ENCODE results near the gene TAB2.

The TAB2 gene

DNA sequence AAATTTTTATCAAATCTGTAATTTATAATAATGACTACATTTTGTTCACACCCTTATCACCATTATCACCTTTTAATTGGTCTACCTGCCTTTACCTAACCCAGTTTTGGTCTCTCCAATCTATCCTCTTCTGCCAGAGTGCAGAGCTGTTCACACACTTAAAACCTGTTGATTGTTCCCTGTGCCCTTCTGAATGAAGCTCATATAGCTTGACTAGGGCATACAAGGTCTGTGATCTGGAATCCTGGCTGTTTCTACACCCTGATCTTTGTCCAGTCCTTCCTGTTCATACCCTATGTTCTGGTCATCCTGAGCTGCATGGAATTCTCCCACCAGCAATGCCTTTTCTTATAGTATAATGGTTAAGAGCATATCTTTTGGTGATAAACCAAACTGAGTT is 53.6 kb downstream of the TAB2 start:
- no peak for DNase-seq (ENCODE audit: low spot score)

DNA sequence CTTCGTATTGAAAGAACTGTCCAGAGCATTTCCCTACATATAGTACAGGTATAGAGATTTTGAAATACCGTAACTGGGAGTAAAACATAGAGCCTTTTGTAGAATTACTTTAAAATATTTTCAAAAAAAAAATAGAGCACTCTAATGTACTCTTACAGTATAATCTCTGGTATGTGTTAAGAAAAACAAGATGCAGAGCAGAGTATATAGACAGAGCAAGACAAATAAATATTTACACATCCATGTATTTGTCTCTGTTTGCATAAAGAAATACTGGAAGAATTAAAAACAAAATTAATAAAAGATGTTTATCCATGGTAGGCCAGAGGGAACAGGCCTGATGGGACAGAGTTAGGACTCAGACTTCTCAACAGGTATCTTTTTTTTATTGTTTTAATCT is 54.5 kb downstream of the TAB2 start:
- no peak for DNase-seq (ENCODE audit: low spot score)

- no peak for DNase-seq (ENCODE audit: low spot score)
These were observed 56.0 kb downstream of the TAB2 start for GRCh38 chr6:149373511-149373910.

DNA sequence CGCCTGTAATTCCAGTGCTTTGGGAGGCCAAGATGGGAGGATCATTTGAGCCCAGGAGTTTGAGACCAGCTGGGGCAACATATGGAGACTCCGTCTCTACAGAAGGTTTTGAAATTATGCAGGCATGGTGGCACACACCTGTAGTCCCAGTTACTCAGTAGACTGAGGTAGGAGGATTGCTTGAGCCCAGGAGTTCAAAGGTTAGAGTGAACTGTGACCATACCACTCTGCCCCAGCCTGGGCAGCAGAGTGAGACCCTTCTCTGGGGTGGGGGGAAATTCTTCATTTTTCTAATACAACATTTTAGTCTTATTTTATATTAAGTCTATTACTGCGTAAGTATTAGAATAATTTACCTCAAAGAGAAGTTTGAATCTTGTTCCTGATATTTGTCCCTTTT is 62.5 kb downstream of the TAB2 start:
- no peak for DNase-seq (ENCODE audit: low spot score)

- DNase-seq (ENCODE audit: low spot score), result no peak
These were observed 63.0 kb downstream of the TAB2 start for GRCh38 chr6:149380523-149380922.

DNA sequence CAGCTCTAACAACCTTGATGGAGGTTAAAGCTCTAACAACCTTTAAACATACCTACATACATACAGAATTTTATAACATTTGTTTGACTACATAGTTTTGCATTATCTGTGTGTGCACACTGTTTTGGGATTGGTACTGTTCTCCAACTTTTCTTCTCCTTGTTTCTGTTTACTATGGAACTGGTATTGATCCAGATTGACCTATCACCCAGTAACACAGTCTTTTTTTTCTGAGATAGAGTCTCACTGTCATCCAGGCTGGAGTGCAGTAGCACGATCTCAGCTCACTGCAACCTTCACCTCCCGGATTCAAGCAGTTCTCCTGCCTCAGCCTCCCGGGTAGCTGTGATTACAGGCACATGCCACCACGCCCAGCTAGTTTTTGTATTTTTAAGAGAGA is 65.9 kb downstream of the TAB2 start:
- DNase-seq (ENCODE audit: low spot score), result no peak

- DNase-seq (ENCODE audit: low spot score), result no peak
These were observed 67.0 kb downstream of the TAB2 start for GRCh38 chr6:149384464-149384863.

GRCh38 chr6:149385998-149386646 is 68.6 kb downstream of the TAB2 start:
- DNase-seq (ENCODE audit: low spot score), result no peak

DNA sequence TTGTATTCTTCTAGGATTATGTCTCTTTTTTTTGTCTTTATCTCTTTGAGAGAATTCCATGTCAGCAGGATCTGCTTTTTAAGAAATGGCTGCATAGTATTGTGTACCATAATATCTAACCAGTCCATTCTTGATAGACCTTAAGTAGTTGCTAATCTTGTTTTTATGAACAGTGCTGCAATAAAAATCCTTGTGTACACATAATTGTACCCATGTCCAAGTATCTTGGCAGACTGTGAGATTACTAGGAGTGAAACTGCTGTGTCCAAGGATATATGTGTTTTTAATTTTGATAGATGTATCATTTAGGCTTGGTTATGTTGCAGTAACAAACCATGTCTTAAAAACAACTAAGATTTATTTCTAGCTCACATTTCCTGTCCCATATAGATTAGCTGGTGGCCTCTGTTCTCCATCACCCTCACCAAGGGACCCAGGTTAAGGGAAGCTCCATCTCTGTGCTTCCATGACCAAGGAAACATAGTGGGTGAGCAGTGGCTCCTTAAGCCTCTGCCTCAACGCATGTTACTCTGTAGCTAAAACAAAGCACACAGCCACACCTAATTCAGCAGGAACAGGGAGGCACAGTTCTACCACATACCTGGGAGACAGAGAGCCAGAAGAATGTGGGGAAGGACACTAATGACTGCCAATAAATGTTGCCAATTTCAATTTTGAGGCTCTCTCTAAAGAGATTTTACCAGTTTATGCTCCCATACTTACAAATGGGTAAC is 70.4 kb downstream of the TAB2 start:
- no peak for DNase-seq (ENCODE audit: low spot score)

DNA sequence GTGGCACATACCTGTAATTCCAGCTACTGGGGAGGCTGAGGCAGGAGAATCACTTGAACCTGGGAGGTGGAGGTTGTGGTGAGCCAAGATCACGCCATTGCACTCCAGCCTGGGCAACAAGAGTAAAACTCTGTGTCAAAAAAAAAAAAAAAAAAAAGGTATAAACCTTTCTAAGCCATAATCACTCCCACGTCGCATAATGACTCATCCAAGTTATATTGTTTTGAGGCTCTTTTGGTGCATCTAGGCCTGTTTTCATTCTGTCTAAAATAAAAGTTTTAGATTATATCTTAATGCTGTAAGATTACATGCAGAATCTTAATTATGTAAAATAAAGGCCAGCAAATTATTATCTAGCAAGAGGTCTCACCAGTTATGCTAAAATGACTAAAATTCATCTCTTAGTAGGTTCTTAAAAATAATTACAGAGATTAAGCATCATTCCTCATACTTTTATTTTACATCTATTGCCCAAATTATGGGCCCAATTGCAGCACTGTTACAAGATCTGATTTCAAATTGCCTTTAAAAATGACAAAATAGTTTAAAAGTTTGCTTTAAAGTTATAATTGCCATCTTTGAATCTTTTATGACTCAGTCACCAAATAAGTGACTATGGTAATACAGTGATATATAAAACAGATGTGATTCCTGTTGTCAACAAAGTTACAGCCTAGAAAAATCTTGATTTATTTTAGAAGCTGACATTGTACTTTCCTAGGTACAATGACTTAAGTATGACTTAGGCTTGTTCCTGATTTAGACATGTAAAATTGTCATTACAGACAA is 72.2 kb downstream of the TAB2 start:
- DNase-seq (ENCODE audit: low spot score), result no peak

- no peak for DNase-seq (ENCODE audit: low spot score)
These were observed 74.6 kb downstream of the TAB2 start for GRCh38 chr6:149392093-149392492.

DNA sequence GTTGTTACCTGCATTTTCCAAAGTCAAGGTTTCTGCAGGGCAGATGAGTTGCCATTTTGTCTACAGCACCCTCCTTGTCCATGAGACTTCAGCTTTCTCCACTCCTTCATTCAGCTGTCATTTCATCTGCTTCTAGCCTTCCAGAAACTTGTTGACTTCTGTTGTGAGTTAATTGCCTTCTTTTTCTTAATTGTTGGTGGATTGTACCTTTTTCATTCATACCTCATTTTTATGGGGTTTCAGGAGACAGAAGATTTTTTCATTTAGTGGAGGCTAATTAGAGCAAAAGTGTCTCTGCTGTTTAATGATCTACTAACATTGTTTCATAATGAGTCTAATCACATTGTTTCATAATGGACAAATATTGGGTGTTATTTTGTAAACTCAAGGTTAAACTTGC is 75.0 kb downstream of the TAB2 start:
- DNase-seq (ENCODE audit: low spot score), result no peak

- DNase-seq (ENCODE audit: low spot score), result no peak
These were observed 75.6 kb downstream of the TAB2 start for GRCh38 chr6:149393002-149393679.

DNA sequence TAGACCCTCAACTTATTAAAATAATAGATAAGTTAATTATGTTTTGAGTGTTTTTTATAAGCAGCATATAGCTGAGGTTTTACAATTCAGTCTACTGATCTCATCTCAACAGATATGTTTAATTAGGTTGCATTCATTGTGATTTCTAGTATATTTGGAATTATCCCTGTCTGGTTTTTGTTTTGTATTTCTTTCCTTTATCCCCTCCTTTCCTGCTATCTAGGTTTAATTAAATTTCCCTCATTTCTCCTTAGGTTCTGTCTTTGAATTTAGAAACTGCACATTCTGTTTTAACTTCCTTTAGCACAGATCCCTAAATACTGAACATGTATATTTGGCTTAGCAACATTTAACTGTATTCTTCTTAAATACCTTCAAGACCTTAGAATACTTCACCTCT is 77.7 kb downstream of the TAB2 start:
- no peak for DNase-seq (ENCODE audit: low spot score)

- DNase-seq (ENCODE audit: low spot score), result no peak
These were observed 79.9 kb downstream of the TAB2 start for GRCh38 chr6:149397384-149397783.

DNA sequence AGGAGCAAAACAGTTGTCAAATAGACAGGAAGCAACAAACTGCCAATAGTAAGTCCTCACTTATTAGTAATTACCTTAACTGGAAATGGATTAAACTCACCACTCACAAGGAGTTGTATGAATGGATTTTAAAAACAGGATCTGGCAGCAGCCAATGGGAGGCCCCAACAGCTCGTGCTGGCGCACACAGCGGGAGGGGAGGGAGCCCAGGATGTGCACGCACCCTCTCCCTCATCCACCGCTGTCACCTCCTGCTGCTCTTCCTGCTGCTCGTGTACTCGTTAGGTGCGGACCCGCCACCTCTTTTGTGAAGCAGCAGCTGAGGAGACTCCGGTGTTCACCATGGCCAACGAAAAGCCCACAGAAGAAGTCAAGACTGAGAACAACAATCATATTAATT is 82.5 kb downstream of the TAB2 start, which contains the start of gene SUMO4:
TSS of gene SUMO4 (plus strand) at position 213 of the 400 bp plus-strand sequence. CDS start at position 343, 130 bp downstream.
- DNase-seq (ENCODE audit: low spot score), result no peak

GRCh38 chr6:149403534-149403933 is 86.0 kb downstream of the TAB2 start:
- no peak for DNase-seq (ENCODE audit: low spot score)

- no peak for DNase-seq (ENCODE audit: low spot score)
These were observed 88.6 kb downstream of the TAB2 start for GRCh38 chr6:149405823-149406765.

- DNase-seq (ENCODE audit: low spot score), result no peak
These were observed 92.1 kb downstream of the TAB2 start for GRCh38 chr6:149409617-149410016.

GRCh38 chr6:149410557-149410956 is 93.0 kb downstream of the TAB2 start:
- DNase-seq (ENCODE audit: low spot score), result no peak

DNA sequence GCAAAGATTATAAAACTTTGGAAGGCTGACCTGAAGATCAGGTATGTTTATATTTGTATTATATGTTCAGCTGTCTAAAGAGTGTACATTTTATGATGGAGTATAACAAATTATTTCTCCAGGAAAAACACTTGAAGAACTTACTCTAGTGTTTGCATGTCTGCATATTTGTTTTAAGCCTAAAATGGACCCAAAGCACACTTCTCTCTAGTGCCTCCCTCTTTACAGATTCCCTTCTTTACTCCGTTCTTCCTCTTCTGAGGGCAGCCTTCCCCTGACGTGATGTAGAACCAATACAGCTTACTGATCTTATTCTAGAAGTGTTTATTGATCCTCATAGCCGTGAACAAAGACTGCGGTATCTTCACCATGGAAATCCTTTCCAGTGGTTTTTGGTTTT is 96.5 kb downstream of the TAB2 start:
- DNase-seq (ENCODE audit: low spot score), result no peak

All from SW480 (cell line).